ENCODE measurements around the gene STIM2.

- TF ChIP-seq POLR2A (IDR thresholded peaks at IDR 0.05; ENCODE audit: low read depth, low read length) (no peak), TAF1 (IDR thresholded peaks at IDR 0.05; ENCODE audit: low read depth, low read length) (no peak), POLR2AphosphoS5 (IDR thresholded peaks at IDR 0.05; ENCODE audit: low read depth, low read length) (no peak)
Observed at GRCh38 chr4:27017623-27018022, 157.0 kb downstream of the STIM2 start.

Data from GM12891 (cell line).